ENCODE measurements around the gene APC.

The APC gene

GRCh38 chr5:112862085-112862484, 124.4 kb downstream of the APC start:
- no peaks in the 10 kb centered on the region for H3K27me3 ChIP-seq (ENCODE audit: control insufficient read depth in 1 of 2, insufficient read depth in 2 of 2, low read length in 2 of 2)
- H3K4me1 ChIP-seq (ENCODE audit: control insufficient read depth in 1 of 2, insufficient read depth in 2 of 2, low read length in 2 of 2) = peaks cover 14 to 15% of the 10 kb centered on the region in 2 donors
- H3K4me3 ChIP-seq (ENCODE audit: low read depth in 1 of 2, low read length in 2 of 2) = peak overlapping the region; percentile 97 to 98
- peaks cover 4 to 32% of the 10 kb centered on the region in 2 donors for H3K36me3 ChIP-seq (ENCODE audit: control insufficient read depth in 1 of 2, insufficient read depth in 2 of 2, low read length in 2 of 2)
- peak overlapping the region; percentile 92 to 96 for H3K9ac ChIP-seq (ENCODE audit: low read depth in 1 of 2, low read length in 2 of 2)
- H3K9me3 ChIP-seq (ENCODE audit: control insufficient read depth in 1 of 2, low read length in 2 of 2) = no peaks in the 10 kb centered on the region
- H3K27ac ChIP-seq (ENCODE audit: low read depth, low read length) = no peak overlapping the region

- no peaks in the 10 kb centered on the region for H3K27me3 ChIP-seq (ENCODE audit: control insufficient read depth in 1 of 2, insufficient read depth in 2 of 2, low read length in 2 of 2)
- H3K9me3 ChIP-seq (ENCODE audit: control insufficient read depth in 1 of 2, low read length in 2 of 2) = no peaks in the 10 kb centered on the region
- H3K4me1 ChIP-seq (ENCODE audit: control insufficient read depth in 1 of 2, insufficient read depth in 2 of 2, low read length in 2 of 2) = peaks cover 14 to 15% of the 10 kb centered on the region in 2 donors
- peaks cover 7 to 46% of the 10 kb centered on the region in 2 donors for H3K36me3 ChIP-seq (ENCODE audit: control insufficient read depth in 1 of 2, insufficient read depth in 2 of 2, low read length in 2 of 2)
- no peak overlapping the region for H3K9ac ChIP-seq (ENCODE audit: low read depth in 1 of 2, low read length in 2 of 2)
- no peak overlapping the region for H3K27ac ChIP-seq (ENCODE audit: low read depth, low read length)
- no peak overlapping the region for H3K4me3 ChIP-seq (ENCODE audit: low read depth in 1 of 2, low read length in 2 of 2)
Observed at GRCh38 chr5:112863549-112863948, 125.9 kb downstream of the APC start.

DNA sequence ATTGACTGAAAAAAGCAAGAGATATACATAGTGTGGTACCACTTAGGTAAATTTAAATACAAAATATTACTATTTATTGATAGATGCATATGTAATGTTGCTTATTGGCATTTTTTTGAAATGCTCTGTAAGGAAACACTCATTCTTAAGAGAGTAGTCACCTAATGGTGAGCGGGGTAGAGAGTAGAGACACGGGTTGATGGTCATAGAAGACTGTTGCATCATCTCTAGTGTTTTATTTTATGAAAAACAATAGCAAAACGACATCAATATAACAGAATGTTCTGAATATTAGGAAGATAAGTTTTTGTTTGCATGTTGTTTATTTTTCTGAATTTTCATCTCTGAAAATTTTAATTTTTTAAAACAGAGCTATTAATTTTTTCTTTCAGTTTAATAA, 127.4 kb downstream of the APC start:
- peaks cover 11 to 55% of the 10 kb centered on the region in 2 donors for H3K36me3 ChIP-seq (ENCODE audit: control insufficient read depth in 1 of 2, insufficient read depth in 2 of 2, low read length in 2 of 2)

DNA sequence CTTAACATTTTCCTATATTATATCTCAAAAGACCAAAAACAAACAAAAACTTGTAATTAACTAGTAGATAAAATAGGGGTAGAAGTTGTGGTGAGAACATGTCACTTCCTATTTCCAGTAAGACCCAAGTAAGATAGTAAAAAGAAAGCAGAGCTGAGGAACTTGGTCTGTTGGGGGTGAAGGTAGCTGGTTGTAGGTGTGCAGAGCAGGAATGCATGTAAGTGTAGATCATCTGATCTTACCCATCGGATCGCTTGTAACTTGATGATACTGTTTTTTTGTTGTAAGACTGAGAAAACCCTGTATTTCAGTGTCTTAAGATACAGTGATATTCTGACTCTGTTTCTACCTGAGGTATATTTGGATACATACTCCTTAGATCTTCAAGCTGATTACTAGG, 129.1 kb downstream of the APC start:
- Histone ChIP-seq H3K4me1 (ENCODE audit: control insufficient read depth in 1 of 2, insufficient read depth in 2 of 2, low read length in 2 of 2) (peaks cover 14 to 15% of the 10 kb centered on the region in 2 donors), H3K36me3 (ENCODE audit: control insufficient read depth in 1 of 2, insufficient read depth in 2 of 2, low read length in 2 of 2) (peaks cover 11 to 64% of the 10 kb centered on the region in 2 donors), H3K27ac (ENCODE audit: low read depth, low read length) (no peak overlapping the region), H3K9ac (ENCODE audit: low read depth in 1 of 2, low read length in 2 of 2) (no peak overlapping the region), H3K9me3 (ENCODE audit: control insufficient read depth in 1 of 2, low read length in 2 of 2) (no peaks in the 10 kb centered on the region), H3K4me3 (ENCODE audit: low read depth in 1 of 2, low read length in 2 of 2) (no peak overlapping the region), H3K27me3 (ENCODE audit: control insufficient read depth in 1 of 2, insufficient read depth in 2 of 2, low read length in 2 of 2) (no peaks in the 10 kb centered on the region)

More for the DNA sequence above, 127.4 kb downstream of the APC start:
- Histone ChIP-seq H3K27me3 (ENCODE audit: control insufficient read depth in 1 of 2, insufficient read depth in 2 of 2, low read length in 2 of 2) (no peaks in the 10 kb centered on the region), H3K4me1 (ENCODE audit: control insufficient read depth in 1 of 2, insufficient read depth in 2 of 2, low read length in 2 of 2) (peaks cover 14 to 15% of the 10 kb centered on the region in 2 donors), H3K9ac (ENCODE audit: low read depth in 1 of 2, low read length in 2 of 2) (no peak overlapping the region), H3K9me3 (ENCODE audit: control insufficient read depth in 1 of 2, low read length in 2 of 2) (no peaks in the 10 kb centered on the region), H3K27ac (ENCODE audit: low read depth, low read length) (no peak overlapping the region), H3K4me3 (ENCODE audit: low read depth in 1 of 2, low read length in 2 of 2) (no peak overlapping the region)

DNA sequence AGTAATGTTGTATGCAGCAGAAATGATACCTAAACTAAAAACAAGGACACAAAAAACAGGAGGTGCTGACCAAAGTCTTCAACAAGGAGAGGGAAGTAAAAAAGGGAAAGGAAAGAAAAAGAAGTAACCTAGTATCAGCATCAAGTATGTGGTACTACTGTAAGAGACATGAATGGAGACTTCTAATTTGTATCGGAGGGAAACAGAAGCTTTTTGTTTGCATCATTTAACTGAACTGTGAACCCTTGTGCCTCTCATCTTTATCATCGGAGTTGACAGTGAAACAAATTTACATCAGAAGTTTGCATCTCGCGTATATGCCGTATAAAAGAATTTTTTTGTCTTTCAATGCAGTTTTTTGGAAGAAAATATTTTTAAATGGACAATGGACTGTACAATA, 129.7 kb downstream of the APC start:
- Histone ChIP-seq H3K9ac (ENCODE audit: low read depth in 1 of 2, low read length in 2 of 2) (no peak overlapping the region), H3K27ac (ENCODE audit: low read depth, low read length) (no peak overlapping the region), H3K9me3 (ENCODE audit: control insufficient read depth in 1 of 2, low read length in 2 of 2) (no peaks in the 10 kb centered on the region), H3K4me3 (ENCODE audit: low read depth in 1 of 2, low read length in 2 of 2) (no peak overlapping the region), H3K27me3 (ENCODE audit: control insufficient read depth in 1 of 2, insufficient read depth in 2 of 2, low read length in 2 of 2) (no peaks in the 10 kb centered on the region), H3K36me3 (ENCODE audit: control insufficient read depth in 1 of 2, insufficient read depth in 2 of 2, low read length in 2 of 2) (peaks cover 11 to 64% of the 10 kb centered on the region in 2 donors), H3K4me1 (ENCODE audit: control insufficient read depth in 1 of 2, insufficient read depth in 2 of 2, low read length in 2 of 2) (peaks cover 8 to 11% of the 10 kb centered on the region in 2 donors)

GRCh38 chr5:112869948-112870347, 132.3 kb downstream of the APC start:
- Histone ChIP-seq H3K4me3 (ENCODE audit: low read depth in 1 of 2, low read length in 2 of 2) (no peak overlapping the region), H3K9ac (ENCODE audit: low read depth in 1 of 2, low read length in 2 of 2) (no peak overlapping the region), H3K9me3 (ENCODE audit: control insufficient read depth in 1 of 2, low read length in 2 of 2) (no peaks in the 10 kb centered on the region), H3K4me1 (ENCODE audit: control insufficient read depth in 1 of 2, insufficient read depth in 2 of 2, low read length in 2 of 2) (no peaks in the 10 kb centered on the region), H3K27me3 (ENCODE audit: control insufficient read depth in 1 of 2, insufficient read depth in 2 of 2, low read length in 2 of 2) (no peaks in the 10 kb centered on the region), H3K27ac (ENCODE audit: low read depth, low read length) (no peak overlapping the region), H3K36me3 (ENCODE audit: control insufficient read depth in 1 of 2, insufficient read depth in 2 of 2, low read length in 2 of 2) (peaks cover 11 to 44% of the 10 kb centered on the region in 2 donors)

DNA sequence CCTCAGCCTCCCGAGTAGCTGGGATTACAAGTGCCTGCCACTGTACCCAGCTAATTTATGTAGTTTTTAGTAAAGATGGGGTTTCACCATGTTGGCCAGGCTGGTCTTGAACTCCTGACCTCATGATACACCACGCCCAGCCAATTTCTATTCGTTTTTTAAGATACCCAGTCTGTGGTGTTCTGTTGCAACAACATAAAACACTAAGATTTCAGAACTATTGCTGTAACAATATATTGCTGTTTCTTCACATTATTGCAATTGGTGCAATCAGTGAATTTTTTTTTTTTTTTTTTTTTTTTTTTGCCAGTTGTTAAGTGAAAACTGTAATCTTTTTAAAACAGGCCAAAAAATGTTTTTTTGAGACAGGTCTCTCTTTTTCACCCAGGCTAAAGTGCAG, 133.3 kb downstream of the APC start:
- Histone ChIP-seq H3K36me3 (ENCODE audit: control insufficient read depth in 1 of 2, insufficient read depth in 2 of 2, low read length in 2 of 2) (peaks cover 11 to 42% of the 10 kb centered on the region in 2 donors), H3K4me3 (ENCODE audit: low read depth in 1 of 2, low read length in 2 of 2) (no peak overlapping the region), H3K4me1 (ENCODE audit: control insufficient read depth in 1 of 2, insufficient read depth in 2 of 2, low read length in 2 of 2) (no peaks in the 10 kb centered on the region), H3K27ac (ENCODE audit: low read depth, low read length) (no peak overlapping the region), H3K27me3 (ENCODE audit: control insufficient read depth in 1 of 2, insufficient read depth in 2 of 2, low read length in 2 of 2) (no peaks in the 10 kb centered on the region), H3K9me3 (ENCODE audit: control insufficient read depth in 1 of 2, low read length in 2 of 2) (no peaks in the 10 kb centered on the region), H3K9ac (ENCODE audit: low read depth in 1 of 2, low read length in 2 of 2) (no peak overlapping the region)

DNA sequence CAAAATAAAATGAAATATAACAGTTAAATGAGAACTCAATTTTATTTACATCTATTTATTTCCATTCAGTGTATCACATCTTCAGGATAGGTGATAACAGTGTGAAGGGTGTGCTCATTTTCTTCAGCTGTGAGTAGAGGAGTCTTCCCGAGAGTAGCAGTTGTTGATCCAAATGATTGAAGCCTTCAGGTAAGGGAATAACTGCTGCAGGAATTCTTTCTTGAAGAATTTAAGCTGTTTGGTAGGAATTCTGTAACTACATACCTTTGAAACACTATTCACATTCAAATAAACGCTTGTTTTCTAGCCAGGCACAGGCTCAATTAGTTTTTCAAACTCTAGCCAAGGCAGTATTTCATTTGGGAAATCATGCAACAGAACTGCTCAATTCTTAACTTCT, 138.7 kb downstream of the APC start:
- Histone ChIP-seq H3K4me3 (ENCODE audit: low read depth in 1 of 2, low read length in 2 of 2) (no peak overlapping the region), H3K9me3 (ENCODE audit: control insufficient read depth in 1 of 2, low read length in 2 of 2) (no peaks in the 10 kb centered on the region), H3K9ac (ENCODE audit: low read depth in 1 of 2, low read length in 2 of 2) (no peak overlapping the region), H3K4me1 (ENCODE audit: control insufficient read depth in 1 of 2, insufficient read depth in 2 of 2, low read length in 2 of 2) (no peaks in the 10 kb centered on the region), H3K27me3 (ENCODE audit: control insufficient read depth in 1 of 2, insufficient read depth in 2 of 2, low read length in 2 of 2) (no peaks in the 10 kb centered on the region), H3K36me3 (ENCODE audit: control insufficient read depth in 1 of 2, insufficient read depth in 2 of 2, low read length in 2 of 2) (peaks cover 13 to 35% of the 10 kb centered on the region in 2 donors), H3K27ac (ENCODE audit: low read depth, low read length) (no peak overlapping the region)

GRCh38 chr5:112878101-112878500, 140.4 kb downstream of the APC start:
- Histone ChIP-seq H3K4me3 (ENCODE audit: low read depth in 1 of 2, low read length in 2 of 2) (no peak overlapping the region), H3K27ac (ENCODE audit: low read depth, low read length) (no peak overlapping the region), H3K9ac (ENCODE audit: low read depth in 1 of 2, low read length in 2 of 2) (no peak overlapping the region), H3K36me3 (ENCODE audit: control insufficient read depth in 1 of 2, insufficient read depth in 2 of 2, low read length in 2 of 2) (peaks cover 13 to 50% of the 10 kb centered on the region in 2 donors), H3K27me3 (ENCODE audit: control insufficient read depth in 1 of 2, insufficient read depth in 2 of 2, low read length in 2 of 2) (no peaks in the 10 kb centered on the region), H3K4me1 (ENCODE audit: control insufficient read depth in 1 of 2, insufficient read depth in 2 of 2, low read length in 2 of 2) (no peaks in the 10 kb centered on the region), H3K9me3 (ENCODE audit: control insufficient read depth in 1 of 2, low read length in 2 of 2) (no peaks in the 10 kb centered on the region)

DNA sequence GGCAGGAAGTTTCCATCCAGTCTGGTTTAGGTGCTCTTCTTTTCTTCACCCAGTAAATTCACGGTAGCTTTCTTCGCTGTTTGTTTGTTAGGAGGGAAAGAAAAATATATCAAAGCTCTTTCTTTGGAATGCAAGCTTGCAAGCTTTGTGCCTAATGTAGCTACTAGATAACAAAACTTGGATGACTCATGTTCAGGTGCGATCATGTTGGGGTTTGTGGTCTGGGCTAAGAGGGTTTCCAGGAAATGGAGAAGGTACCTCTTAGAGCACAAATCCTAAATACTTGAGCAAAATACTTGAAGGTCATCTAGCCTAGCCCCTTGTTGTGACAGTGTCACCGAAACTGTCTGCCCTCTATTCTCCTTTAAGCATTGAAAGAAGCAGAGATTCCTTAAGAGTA, 141.1 kb downstream of the APC start:
- H3K27ac ChIP-seq (ENCODE audit: low read depth, low read length) = no peak overlapping the region
- no peak overlapping the region for H3K4me3 ChIP-seq (ENCODE audit: low read depth in 1 of 2, low read length in 2 of 2)
- H3K36me3 ChIP-seq (ENCODE audit: control insufficient read depth in 1 of 2, insufficient read depth in 2 of 2, low read length in 2 of 2) = peaks cover 13 to 54% of the 10 kb centered on the region in 2 donors
- H3K4me1 ChIP-seq (ENCODE audit: control insufficient read depth in 1 of 2, insufficient read depth in 2 of 2, low read length in 2 of 2) = no peaks in the 10 kb centered on the region
- H3K27me3 ChIP-seq (ENCODE audit: control insufficient read depth in 1 of 2, insufficient read depth in 2 of 2, low read length in 2 of 2) = no peaks in the 10 kb centered on the region
- no peak overlapping the region for H3K9ac ChIP-seq (ENCODE audit: low read depth in 1 of 2, low read length in 2 of 2)
- H3K9me3 ChIP-seq (ENCODE audit: control insufficient read depth in 1 of 2, low read length in 2 of 2) = no peaks in the 10 kb centered on the region
